VCaP (cell line): Measurements from ENCODE around the gene SIPA1L3.

Experiments used
- H3K27ac ChIP-seq: fragments of 450-650 bp; 2 replicates; pipeline ENCODE4 v1.5.1; 2017
- CTCF ChIP-seq: fragments of 450-650 bp; conservative IDR thresholded peaks from 2 replicates; pipeline ENCODE4 v1.5.1; 2017; ENCODE audit warnings: mild to moderate bottlenecking, moderate library complexity

SIPA1L3 gene

GRCh38 chr19:38201731-38202130 lies 294.7 kb downstream of the SIPA1L3 start:
- no peak for TF ChIP-seq CTCF
- no peak overlapping the region for H3K27ac ChIP-seq

- H3K27ac ChIP-seq = no peak overlapping the region
- TF ChIP-seq CTCF = no peak
Measured at GRCh38 chr19:38202504-38202903, 295.5 kb downstream of the SIPA1L3 start.

GRCh38 chr19:38203197-38203596 lies 296.2 kb downstream of the SIPA1L3 start:
- TF ChIP-seq CTCF = no peak

GRCh38 chr19:38204096-38204495 lies 297.1 kb downstream of the SIPA1L3 start:
- no peak overlapping the region for H3K27ac ChIP-seq
- TF ChIP-seq CTCF = no peak

More at GRCh38 chr19:38203197-38203596, 296.2 kb downstream of the SIPA1L3 start:
- H3K27ac ChIP-seq = no peak overlapping the region

GRCh38 chr19:38204728-38205127 lies 297.7 kb downstream of the SIPA1L3 start:
- no peak for TF ChIP-seq CTCF
- H3K27ac ChIP-seq = no peak overlapping the region

- H3K27ac ChIP-seq = no peak overlapping the region
- TF ChIP-seq CTCF = no peak
Measured at GRCh38 chr19:38206006-38206745, 299.2 kb downstream of the SIPA1L3 start.

- no peak for TF ChIP-seq CTCF
- no peak overlapping the region for H3K27ac ChIP-seq
Measured at GRCh38 chr19:38206928-38207327, 299.9 kb downstream of the SIPA1L3 start.
